Activated B cell treated with CpG ODN at 0.5 μM for 24 hours (primary cell): ENCODE data around the gene ROBO2. TPM values are rescaled to one million over a fixed set of nuclear protein-coding genes. Genes with fewer than 3 reads are reported as not detected.

Source experiments
- ATAC-seq: fragments of 200-7000 bp; cut with Tn5 transposase; one replicate; pipeline ENCODE4 v1.10.0; 2021; ENCODE audit warnings: low read depth, mild to moderate bottlenecking, moderate library complexity
- CTCF ChIA-PET: fragments of 350-600 bp; sonication (Branson Sonifier 250); formaldehyde crosslinking; loops from one replicate; lab custom pipeline; 2021; ENCODE audit warnings: antibody characterized with exemption; lab: Charles Lee
- POLR2A ChIA-PET: fragments of 350-600 bp; sonication (Branson Sonifier 250); formaldehyde crosslinking; loops from one replicate; lab custom pipeline; 2021; ENCODE audit warnings: antibody characterized with exemption; lab: Charles Lee
- DNase-seq: peaks from one replicate; pipeline ENCODE4 v3.0.0; 2022
- H3K27ac Mint-ChIP-seq: one replicate; pipeline ENCODE4 v1.8.0; 2020; ENCODE audit warnings: mixed read lengths
- H3K27me3 Mint-ChIP-seq: one replicate; pipeline ENCODE4 v1.8.0; 2021; ENCODE audit warnings: mixed read lengths
- H3K36me3 Mint-ChIP-seq: one replicate; pipeline ENCODE4 v1.8.0; 2021; ENCODE audit warnings: low read depth, mixed read lengths
- H3K4me1 Mint-ChIP-seq: one replicate; pipeline ENCODE4 v1.8.0; 2021; ENCODE audit warnings: mixed read lengths
- H3K4me3 Mint-ChIP-seq: one replicate; pipeline ENCODE4 v1.8.0; 2020; ENCODE audit warnings: mild to moderate bottlenecking, mixed read lengths
- H3K9me3 Mint-ChIP-seq: one replicate; pipeline ENCODE4 v1.8.0; 2020; ENCODE audit warnings: mixed read lengths
- intact Hi-C: fragments of 100-400 bp; cut with micrococcal nuclease; formaldehyde crosslinking; loops from one replicate; pipeline ENCODE4 v1.15.1; 2024
- total RNA-seq: library from RNA; stranded (reverse); gene quantifications from 2 replicates; pipeline ENCODE4 v1.2.3, GENCODE V29; 2022
- TF ChIP-seq, protein P1 (sequence below): fragments of 200-600 bp; IDR thresholded peaks from one replicate; pipeline ENCODE4 v1.8.0; 2022; ENCODE audit warnings: antibody characterized with exemption, mild to moderate bottlenecking

ROBO2 gene
- total RNA-seq, 1 donor from 2014 or later, result not detected

DNA sequence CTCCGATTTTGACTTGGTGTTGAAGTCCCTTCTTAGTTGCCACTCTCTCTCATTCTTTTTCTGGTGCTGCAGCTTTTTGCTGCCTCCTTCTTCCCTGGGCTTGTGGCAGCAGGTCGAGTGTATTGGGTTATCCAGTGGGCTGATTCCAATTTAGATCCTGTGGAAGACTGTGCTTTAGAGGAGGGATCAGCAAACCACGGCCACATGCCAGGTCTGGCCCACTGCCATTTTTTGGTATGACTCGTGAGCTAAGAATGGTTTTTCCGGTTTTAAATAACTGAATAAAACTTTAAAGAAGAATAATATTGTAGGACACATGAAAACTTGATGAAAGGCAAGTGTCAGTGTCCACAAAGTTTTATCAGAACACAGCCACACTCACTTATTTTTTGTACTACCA, 330.5 kb downstream of the ROBO2 start:
- intact Hi-C loops, result no loop called here
- no peak overlapping the region for H3K4me3 Mint-ChIP-seq
- ATAC-seq, result no peak
- no peaks in the 10 kb centered on the region for H3K27me3 Mint-ChIP-seq
- H3K27ac Mint-ChIP-seq, result no peak overlapping the region
- H3K9me3 Mint-ChIP-seq, result peaks cover 5% of the 10 kb centered on the region
- H3K4me1 Mint-ChIP-seq, result no peaks in the 10 kb centered on the region
- CTCF ChIA-PET, result no interaction called here
- TF ChIP-seq, protein P1, sequence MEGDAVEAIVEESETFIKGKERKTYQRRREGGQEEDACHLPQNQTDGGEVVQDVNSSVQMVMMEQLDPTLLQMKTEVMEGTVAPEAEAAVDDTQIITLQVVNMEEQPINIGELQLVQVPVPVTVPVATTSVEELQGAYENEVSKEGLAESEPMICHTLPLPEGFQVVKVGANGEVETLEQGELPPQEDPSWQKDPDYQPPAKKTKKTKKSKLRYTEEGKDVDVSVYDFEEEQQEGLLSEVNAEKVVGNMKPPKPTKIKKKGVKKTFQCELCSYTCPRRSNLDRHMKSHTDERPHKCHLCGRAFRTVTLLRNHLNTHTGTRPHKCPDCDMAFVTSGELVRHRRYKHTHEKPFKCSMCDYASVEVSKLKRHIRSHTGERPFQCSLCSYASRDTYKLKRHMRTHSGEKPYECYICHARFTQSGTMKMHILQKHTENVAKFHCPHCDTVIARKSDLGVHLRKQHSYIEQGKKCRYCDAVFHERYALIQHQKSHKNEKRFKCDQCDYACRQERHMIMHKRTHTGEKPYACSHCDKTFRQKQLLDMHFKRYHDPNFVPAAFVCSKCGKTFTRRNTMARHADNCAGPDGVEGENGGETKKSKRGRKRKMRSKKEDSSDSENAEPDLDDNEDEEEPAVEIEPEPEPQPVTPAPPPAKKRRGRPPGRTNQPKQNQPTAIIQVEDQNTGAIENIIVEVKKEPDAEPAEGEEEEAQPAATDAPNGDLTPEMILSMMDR, result no peak
- POLR2A ChIA-PET, result no interaction called here
- DNase-seq, result no peak
- no peaks in the 10 kb centered on the region for H3K36me3 Mint-ChIP-seq

DNA sequence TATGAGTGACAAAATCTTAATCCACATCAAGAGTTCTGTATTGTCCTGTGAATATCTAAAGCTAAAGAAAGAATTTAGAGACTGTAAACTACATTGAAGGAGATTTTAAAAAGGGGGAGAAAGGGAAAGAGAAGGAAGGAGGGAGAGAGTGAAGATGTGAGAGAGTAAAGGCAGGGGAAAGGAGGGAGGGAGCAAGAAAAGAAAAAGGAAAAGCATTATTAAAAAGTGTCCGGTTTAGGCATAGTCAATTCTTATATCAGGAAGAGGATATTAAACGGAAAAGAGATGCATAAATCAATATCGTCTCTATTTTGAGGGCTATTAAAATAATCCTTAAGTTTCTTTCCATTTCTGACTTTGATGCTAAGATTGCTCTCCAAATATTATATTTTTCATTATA, 332.1 kb downstream of the ROBO2 start:
- no peaks in the 10 kb centered on the region for H3K27me3 Mint-ChIP-seq
- no peak overlapping the region for H3K27ac Mint-ChIP-seq
- ATAC-seq (no peak), DNase-seq (no peak)
- intact Hi-C loops, result no loop called here
- no peaks in the 10 kb centered on the region for H3K4me1 Mint-ChIP-seq
- ChIA-PET POLR2A (no interaction called here), CTCF (no interaction called here)
- TF ChIP-seq, protein P1, result no peak
- H3K9me3 Mint-ChIP-seq, result peaks cover 5% of the 10 kb centered on the region
- no peaks in the 10 kb centered on the region for H3K36me3 Mint-ChIP-seq
- H3K4me3 Mint-ChIP-seq, result no peak overlapping the region

DNA sequence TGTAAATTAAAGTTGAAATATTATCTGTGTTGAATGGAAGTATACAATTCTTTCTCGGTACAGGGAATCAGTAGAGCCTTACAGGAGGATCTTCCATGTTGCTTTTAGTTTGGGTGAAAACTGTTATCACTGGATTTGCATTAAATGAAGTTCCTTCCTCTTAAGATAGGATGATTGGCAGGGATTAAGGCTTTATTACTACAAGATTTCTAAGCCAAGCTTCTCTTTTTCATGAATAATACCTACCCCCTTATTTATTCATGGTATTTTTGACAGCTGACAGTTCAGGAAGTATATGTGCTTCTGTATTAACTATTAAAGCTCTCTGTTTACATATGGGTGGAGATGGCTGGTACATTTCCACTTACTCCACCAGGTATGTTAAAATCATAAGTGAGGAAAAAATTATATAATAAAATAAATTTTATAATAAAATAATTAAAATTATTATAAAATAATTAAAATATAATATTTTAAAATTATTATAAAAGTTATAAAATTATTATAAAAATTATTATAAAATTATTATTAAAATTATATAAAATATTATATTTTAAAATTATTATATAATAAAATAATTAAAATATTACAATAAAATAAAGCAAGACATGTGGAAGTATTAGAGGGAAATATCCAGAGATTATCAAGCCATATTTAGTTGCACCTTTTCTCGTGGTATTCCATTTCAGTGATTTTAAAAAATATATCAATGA, 332.9 kb downstream of the ROBO2 start:
- Mint-ChIP-seq H3K4me1 (no peaks in the 10 kb centered on the region), H3K27ac (no peak overlapping the region), H3K4me3 (no peak overlapping the region), H3K27me3 (no peaks in the 10 kb centered on the region), H3K36me3 (no peaks in the 10 kb centered on the region), H3K9me3 (peaks cover 5% of the 10 kb centered on the region)
- DNase-seq (no peak), ATAC-seq (no peak)
- ChIA-PET CTCF (no interaction called here), POLR2A (no interaction called here)
- intact Hi-C loops, result no loop called here
- TF ChIP-seq, protein P1, result no peak

DNA sequence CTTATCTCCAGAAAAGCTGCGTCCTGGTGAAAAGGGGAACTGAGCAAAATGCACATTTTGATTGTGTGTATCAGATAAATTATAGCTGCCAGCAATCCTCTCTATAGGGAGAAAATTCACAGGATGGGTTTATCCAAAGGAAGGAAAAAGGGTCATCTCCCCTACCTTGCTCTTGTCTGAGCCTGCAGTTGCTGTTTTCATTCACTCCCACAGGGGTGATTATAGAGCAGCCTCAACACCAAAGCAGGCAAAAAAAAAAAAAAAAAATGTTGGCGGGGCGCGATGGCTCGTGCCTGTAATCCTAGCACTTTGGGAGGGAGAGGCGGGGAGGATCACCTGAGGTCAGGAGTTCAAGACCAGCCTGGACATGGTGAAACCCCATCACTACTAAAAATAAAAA, 333.7 kb downstream of the ROBO2 start:
- Mint-ChIP-seq H3K9me3 (peaks cover 5% of the 10 kb centered on the region), H3K36me3 (no peaks in the 10 kb centered on the region), H3K27me3 (no peaks in the 10 kb centered on the region), H3K4me1 (no peaks in the 10 kb centered on the region), H3K4me3 (no peak overlapping the region), H3K27ac (no peak overlapping the region)
- DNase-seq (no peak), ATAC-seq (no peak)
- CTCF ChIA-PET, result no interaction called here
- TF ChIP-seq, protein P1, result no peak
- intact Hi-C loops, result no loop called here
- POLR2A ChIA-PET, result no interaction called here

DNA sequence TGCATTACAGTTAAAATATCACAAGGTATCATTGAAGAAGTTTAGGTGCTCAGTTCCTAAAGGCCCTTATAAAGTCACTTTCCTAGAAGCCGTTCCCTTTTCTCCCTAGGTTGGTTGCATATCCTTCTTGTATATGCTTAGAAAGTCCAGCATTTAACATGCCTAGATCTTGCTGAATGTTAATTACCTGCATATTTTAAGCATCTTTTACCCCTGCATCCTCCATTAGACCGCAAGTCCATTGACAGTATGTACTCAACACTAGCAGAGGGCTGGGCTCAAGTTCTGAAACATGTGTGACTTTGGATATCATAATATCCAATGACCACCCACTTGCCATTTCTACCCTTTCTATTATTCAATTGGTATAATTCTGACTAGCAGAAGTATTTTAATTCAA, 336.6 kb downstream of the ROBO2 start:
- DNase-seq, result no peak
- no peaks in the 10 kb centered on the region for H3K36me3 Mint-ChIP-seq
- peaks cover 7% of the 10 kb centered on the region for H3K9me3 Mint-ChIP-seq

More for the DNA sequence above, 336.6 kb downstream of the ROBO2 start:
- intact Hi-C loops, result no loop called here
- H3K4me3 Mint-ChIP-seq, result no peak overlapping the region
- TF ChIP-seq, protein P1, result no peak
- ChIA-PET CTCF (no interaction called here), POLR2A (no interaction called here)
- no peaks in the 10 kb centered on the region for H3K4me1 Mint-ChIP-seq
- H3K27ac Mint-ChIP-seq, result no peak overlapping the region
- H3K27me3 Mint-ChIP-seq, result no peaks in the 10 kb centered on the region
- ATAC-seq, result no peak
